HUES64 (cell line): Measurements from ENCODE around the gene MAPK8IP1.

Experiments
- H3K27ac ChIP-seq: 2 replicates; pipeline ENCODE4 v1.7.0; 2013; ENCODE audit warnings: low read depth, low read length, inconsistent platforms
- H3K27me3 ChIP-seq: 2 replicates; pipeline ENCODE4 v1.6.1; 2013; ENCODE audit warnings: mild to moderate bottlenecking, low read length; ENCODE audit not compliant: insufficient read depth
- H3K36me3 ChIP-seq: 2 replicates; pipeline ENCODE4 v1.6.1; 2013; ENCODE audit warnings: mild to moderate bottlenecking, low read length; ENCODE audit not compliant: insufficient read depth
- H3K4me1 ChIP-seq: 2 replicates; pipeline ENCODE4 v1.6.1; 2013; ENCODE audit warnings: mild to moderate bottlenecking, low read length, moderate library complexity; ENCODE audit not compliant: insufficient read depth
- H3K4me3 ChIP-seq: 2 replicates; pipeline ENCODE4 v1.5.1; 2013; ENCODE audit warnings: mild to moderate bottlenecking, low read length, moderate library complexity
- H3K9ac ChIP-seq: 2 replicates; pipeline ENCODE4 v1.6.1; 2013; ENCODE audit warnings: mild to moderate bottlenecking, low read depth, low read length
- H3K9me3 ChIP-seq: 2 replicates; pipeline ENCODE4 v1.6.1; 2013; ENCODE audit warnings: low read depth, low read length; ENCODE audit not compliant: insufficient read depth
- WGBS: fragments of 150-250, 120-280 bp; methylation state at CpG from one replicate; pipeline ENCODE4 v1.1.7; 2013; ENCODE audit warnings: missing lambda C conversion rate; 5-methylcytosine and 5-hydroxymethylcytosine counted together

MAPK8IP1 gene

GRCh38 chr11:45939836-45940235 lies 54.4 kb downstream of the MAPK8IP1 start:
- Histone ChIP-seq H3K9ac (no peak overlapping the region), H3K4me3 (no peak overlapping the region), H3K27me3 (no peaks in the 10 kb centered on the region), H3K4me1 (peaks cover 7% of the 10 kb centered on the region; the same call in 1 of the 2 replicates), H3K27ac (no peak overlapping the region), H3K36me3 (peaks cover 35% of the 10 kb centered on the region), H3K9me3 (no peaks in the 10 kb centered on the region)
- WGBS, result 91% methylated on average over 2 of the region's 2 CpGs

GRCh38 chr11:45941285-45941684 lies 55.8 kb downstream of the MAPK8IP1 start:
- Histone ChIP-seq H3K4me3 (no peak overlapping the region), H3K36me3 (peaks cover 33% of the 10 kb centered on the region), H3K9me3 (no peaks in the 10 kb centered on the region), H3K4me1 (peaks cover 7% of the 10 kb centered on the region; the same call in 1 of the 2 replicates), H3K9ac (no peak overlapping the region), H3K27ac (no peak overlapping the region), H3K27me3 (no peaks in the 10 kb centered on the region)
- WGBS, result 99% methylated on average over 4 of the region's 4 CpGs

GRCh38 chr11:45942381-45942780 lies 56.9 kb downstream of the MAPK8IP1 start:
- H3K4me3 ChIP-seq, result no peak overlapping the region
- no peak overlapping the region for H3K27ac ChIP-seq
- no peak overlapping the region for H3K9ac ChIP-seq
- WGBS, result 94% methylated on average over 4 of the region's 4 CpGs
- H3K4me1 ChIP-seq, result peaks cover 7% of the 10 kb centered on the region; the same call in 1 of the 2 replicates
- no peaks in the 10 kb centered on the region for H3K27me3 ChIP-seq
- peaks cover 32% of the 10 kb centered on the region for H3K36me3 ChIP-seq
- H3K9me3 ChIP-seq, result no peaks in the 10 kb centered on the region

GRCh38 chr11:45945397-45945999 lies 60.0 kb downstream of the MAPK8IP1 start:
- no peaks in the 10 kb centered on the region for H3K4me1 ChIP-seq
- no peak overlapping the region for H3K4me3 ChIP-seq
- H3K27ac ChIP-seq, result no peak overlapping the region
- peaks cover 54% of the 10 kb centered on the region for H3K36me3 ChIP-seq
- WGBS, result 97% methylated on average over 3 of the region's 3 CpGs
- H3K9me3 ChIP-seq, result no peaks in the 10 kb centered on the region
- H3K27me3 ChIP-seq, result no peaks in the 10 kb centered on the region
- no peak overlapping the region for H3K9ac ChIP-seq

GRCh38 chr11:45947885-45948284 lies 62.4 kb downstream of the MAPK8IP1 start:
- H3K27me3 ChIP-seq, result no peaks in the 10 kb centered on the region
- no peaks in the 10 kb centered on the region for H3K9me3 ChIP-seq
- H3K4me3 ChIP-seq, result no peak overlapping the region
- H3K9ac ChIP-seq, result no peak overlapping the region
- WGBS, result 100% methylated on average over 1 of the region's 1 CpG
- H3K36me3 ChIP-seq, result peaks cover 69% of the 10 kb centered on the region
- H3K4me1 ChIP-seq, result no peaks in the 10 kb centered on the region
- no peak overlapping the region for H3K27ac ChIP-seq

GRCh38 chr11:45948356-45948755 lies 62.9 kb downstream of the MAPK8IP1 start:
- H3K9me3 ChIP-seq, result no peaks in the 10 kb centered on the region
- no peaks in the 10 kb centered on the region for H3K27me3 ChIP-seq
- H3K4me3 ChIP-seq, result no peak overlapping the region
- H3K9ac ChIP-seq, result no peak overlapping the region
- H3K36me3 ChIP-seq, result peaks cover 74% of the 10 kb centered on the region
- 94% methylated on average over 3 of the region's 3 CpGs for WGBS
- H3K4me1 ChIP-seq, result no peaks in the 10 kb centered on the region
- H3K27ac ChIP-seq, result no peak overlapping the region

GRCh38 chr11:45949992-45950407 lies 64.5 kb downstream of the MAPK8IP1 start:
- Histone ChIP-seq H3K4me1 (no peaks in the 10 kb centered on the region), H3K27ac (no peak overlapping the region), H3K9me3 (no peaks in the 10 kb centered on the region), H3K9ac (no peak overlapping the region), H3K27me3 (no peaks in the 10 kb centered on the region), H3K36me3 (peaks cover 71% of the 10 kb centered on the region), H3K4me3 (no peak overlapping the region)
- WGBS, result 93% methylated on average over 1 of the region's 1 CpG
